HepG2 (cell line): Measurements from ENCODE around the gene QSER1. TPM values are rescaled to one million over a fixed set of nuclear protein-coding genes. Genes with fewer than 3 reads are reported as not detected.

Source experiments
- CAMTA2 ChIP-seq: sonication (generic); formaldehyde crosslinking; IDR thresholded peaks from 2 replicates; pipeline ENCODE4 v1.4.0; 2020; ENCODE audit warnings: mild to moderate bottlenecking, missing genetic modification reagents, borderline replicate concordance
- CREM ChIP-seq, 2 experiments: sonication (generic) in 1 of 2; formaldehyde crosslinking in 1 of 2; IDR thresholded peaks; 2 replicates each; pipeline versions ENCODE4 v1.4.0 to v1.6.1; 2016 to 2020; ENCODE audit warnings: antibody characterized with exemption in 1 of 2, mild to moderate bottlenecking in 1 of 2, missing genetic modification reagents in 1 of 2
- KLF15 ChIP-seq: sonication (generic); formaldehyde crosslinking; IDR thresholded peaks from 2 replicates; pipeline ENCODE4 v1.8.1; 2023; ENCODE audit warnings: borderline replicate concordance, mild to moderate bottlenecking, inconsistent platforms, missing genetic modification reagents, mixed read lengths
- MLLT10 ChIP-seq: sonication (generic); formaldehyde crosslinking; IDR thresholded peaks from 2 replicates; pipeline ENCODE4 v1.4.0; 2020; ENCODE audit warnings: missing genetic modification reagents
- MYC ChIP-seq: sonication (generic); formaldehyde crosslinking; IDR thresholded peaks from 2 replicates; pipeline ENCODE4 v1.9.0; 2021; ENCODE audit warnings: missing genetic modification reagents, borderline replicate concordance
- NR1H2 ChIP-seq: sonication (generic); formaldehyde crosslinking; IDR thresholded peaks from 2 replicates; pipeline ENCODE4 v1.8.1; 2022; ENCODE audit warnings: low read depth, missing genetic modification reagents, borderline replicate concordance
- PTBP1 ChIP-seq: fragments of 200-400 bp; formaldehyde crosslinking; IDR thresholded peaks from 2 replicates; pipeline ENCODE4 v1.6.1; 2018; ENCODE audit warnings: low read length, low read depth; ENCODE audit not compliant: poor library complexity, severe bottlenecking
- RARA ChIP-seq: IDR thresholded peaks from 2 replicates; pipeline ENCODE4 v1.6.1; 2016; ENCODE audit warnings: missing genetic modification reagents, missing compliant biosample characterization
- YY1 ChIP-seq: IDR thresholded peaks from 2 replicates; pipeline ENCODE4 v1.6.1; 2011; ENCODE audit warnings: low read length, low read depth, moderate library complexity, mild to moderate bottlenecking; ENCODE audit not compliant: insufficient read depth, insufficient replicate concordance
- ZC3H4 ChIP-seq: sonication (generic); formaldehyde crosslinking; IDR thresholded peaks from 2 replicates; pipeline ENCODE4 v1.4.0; 2020; ENCODE audit warnings: missing genetic modification reagents, borderline replicate concordance
- ZNF354B ChIP-seq: sonication (generic); formaldehyde crosslinking; IDR thresholded peaks from 2 replicates; pipeline ENCODE4 v1.8.0; 2022; ENCODE audit warnings: mild to moderate bottlenecking, missing genetic modification reagents
- polyA plus RNA-seq, 8 experiments: library from polyadenylated mRNA; depleted of rRNA in 3 of 8; stranded (reverse) in 7 of 8; unstranded in 1 of 8; fragments of >200 nt; fragmentation: Illumina TruSeq in 4 of 8; extraction: Trizol in 4 of 8; gene quantifications; 2 replicates each; pipeline versions ENCODE4 v1.2.1 to v1.2.3, GENCODE V29; 2011 to 2016; ENCODE audit warnings: low read depth in 4 of 8, missing spikeins in 1 of 8, mixed read lengths in 1 of 8; ENCODE audit not compliant: insufficient read depth in 1 of 8
- total RNA-seq, 5 experiments: library from RNA; depleted of rRNA; stranded (reverse); fragments of >200 nt; fragmentation: Illumina TruSeq; extraction: Trizol; gene quantifications; 2 replicates each; pipeline ENCODE4 v1.2.3, GENCODE V29; 2016; ENCODE audit warnings: low read depth in 1 of 5
- TF ChIP-seq, protein P1 (sequence below): sonication (generic); formaldehyde crosslinking; IDR thresholded peaks from 2 replicates; pipeline ENCODE4 v1.5.0; 2020; ENCODE audit warnings: mild to moderate bottlenecking, missing genetic modification reagents, borderline replicate concordance
- TF ChIP-seq, protein P2 (sequence below): sonication (generic); formaldehyde crosslinking; IDR thresholded peaks from 2 replicates; pipeline ENCODE4 v1.8.0; 2022; ENCODE audit warnings: missing genetic modification reagents, mild to moderate bottlenecking, moderate library complexity, borderline replicate concordance
- TF ChIP-seq, protein P3 (sequence below): sonication (generic); formaldehyde crosslinking; IDR thresholded peaks from 2 replicates; pipeline ENCODE4 v1.4.0; 2020; ENCODE audit warnings: missing genetic modification reagents
- TF ChIP-seq, protein P4 (sequence below): sonication (generic); formaldehyde crosslinking; IDR thresholded peaks from 2 replicates; pipeline ENCODE4 v1.4.0; 2020; ENCODE audit warnings: missing genetic modification reagents; ENCODE audit errors: not compliant biosample characterization

The QSER1 gene
- total and polyA plus RNA-seq, 2 of the 13 experiments (the other 11 are each of a cell fraction or from before 2014, with no cell fraction given), result 8.9 to 17.3 TPM

DNA sequence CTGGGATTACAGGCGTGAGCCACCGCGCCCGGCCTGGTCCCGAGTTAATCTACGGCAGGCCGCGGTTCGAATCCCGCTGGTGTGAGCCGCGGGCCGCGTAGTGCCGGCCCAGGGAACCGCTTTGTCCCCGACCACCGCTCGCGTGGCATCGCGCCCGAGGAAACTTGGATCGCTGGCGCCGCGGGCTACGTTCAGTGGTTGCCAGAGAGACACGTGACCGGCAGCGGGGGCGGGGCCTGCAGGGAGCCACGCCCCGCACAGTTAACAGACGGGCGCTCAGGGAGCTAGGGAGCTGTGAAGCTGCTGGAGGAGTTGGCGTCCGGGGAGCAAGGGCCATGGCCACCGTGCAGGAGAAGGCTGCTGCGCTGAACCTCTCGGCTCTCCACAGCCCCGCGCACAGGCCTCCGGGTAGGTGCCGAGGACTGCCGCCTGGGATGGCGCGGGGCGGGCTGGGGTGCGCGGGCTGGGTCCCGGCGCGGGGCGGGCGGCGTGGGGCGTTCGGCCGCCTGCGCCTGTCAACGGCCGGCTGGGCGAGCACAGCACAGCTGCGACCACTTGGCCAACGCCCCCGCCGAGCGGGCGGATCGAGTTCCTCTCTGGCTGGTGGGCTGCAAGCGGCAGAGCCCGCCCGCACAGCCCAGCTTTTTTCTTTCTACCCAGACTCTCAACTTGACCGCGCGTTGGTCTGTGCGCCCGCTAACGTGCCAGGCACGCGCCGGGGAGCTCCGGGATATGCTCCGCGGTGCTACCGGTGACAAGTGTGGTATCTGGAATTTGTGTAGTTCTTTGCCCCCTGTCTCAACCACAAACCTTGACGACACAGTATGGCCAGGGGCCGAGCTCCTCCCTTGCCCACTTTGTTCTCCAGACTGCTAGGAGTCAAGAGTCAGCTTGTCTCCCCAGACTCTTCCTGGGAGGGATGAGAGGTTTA lies 123.3 kb downstream of the QSER1 start, which contains the start of gene DEPDC7 (continued):
- TF ChIP-seq, protein P1, sequence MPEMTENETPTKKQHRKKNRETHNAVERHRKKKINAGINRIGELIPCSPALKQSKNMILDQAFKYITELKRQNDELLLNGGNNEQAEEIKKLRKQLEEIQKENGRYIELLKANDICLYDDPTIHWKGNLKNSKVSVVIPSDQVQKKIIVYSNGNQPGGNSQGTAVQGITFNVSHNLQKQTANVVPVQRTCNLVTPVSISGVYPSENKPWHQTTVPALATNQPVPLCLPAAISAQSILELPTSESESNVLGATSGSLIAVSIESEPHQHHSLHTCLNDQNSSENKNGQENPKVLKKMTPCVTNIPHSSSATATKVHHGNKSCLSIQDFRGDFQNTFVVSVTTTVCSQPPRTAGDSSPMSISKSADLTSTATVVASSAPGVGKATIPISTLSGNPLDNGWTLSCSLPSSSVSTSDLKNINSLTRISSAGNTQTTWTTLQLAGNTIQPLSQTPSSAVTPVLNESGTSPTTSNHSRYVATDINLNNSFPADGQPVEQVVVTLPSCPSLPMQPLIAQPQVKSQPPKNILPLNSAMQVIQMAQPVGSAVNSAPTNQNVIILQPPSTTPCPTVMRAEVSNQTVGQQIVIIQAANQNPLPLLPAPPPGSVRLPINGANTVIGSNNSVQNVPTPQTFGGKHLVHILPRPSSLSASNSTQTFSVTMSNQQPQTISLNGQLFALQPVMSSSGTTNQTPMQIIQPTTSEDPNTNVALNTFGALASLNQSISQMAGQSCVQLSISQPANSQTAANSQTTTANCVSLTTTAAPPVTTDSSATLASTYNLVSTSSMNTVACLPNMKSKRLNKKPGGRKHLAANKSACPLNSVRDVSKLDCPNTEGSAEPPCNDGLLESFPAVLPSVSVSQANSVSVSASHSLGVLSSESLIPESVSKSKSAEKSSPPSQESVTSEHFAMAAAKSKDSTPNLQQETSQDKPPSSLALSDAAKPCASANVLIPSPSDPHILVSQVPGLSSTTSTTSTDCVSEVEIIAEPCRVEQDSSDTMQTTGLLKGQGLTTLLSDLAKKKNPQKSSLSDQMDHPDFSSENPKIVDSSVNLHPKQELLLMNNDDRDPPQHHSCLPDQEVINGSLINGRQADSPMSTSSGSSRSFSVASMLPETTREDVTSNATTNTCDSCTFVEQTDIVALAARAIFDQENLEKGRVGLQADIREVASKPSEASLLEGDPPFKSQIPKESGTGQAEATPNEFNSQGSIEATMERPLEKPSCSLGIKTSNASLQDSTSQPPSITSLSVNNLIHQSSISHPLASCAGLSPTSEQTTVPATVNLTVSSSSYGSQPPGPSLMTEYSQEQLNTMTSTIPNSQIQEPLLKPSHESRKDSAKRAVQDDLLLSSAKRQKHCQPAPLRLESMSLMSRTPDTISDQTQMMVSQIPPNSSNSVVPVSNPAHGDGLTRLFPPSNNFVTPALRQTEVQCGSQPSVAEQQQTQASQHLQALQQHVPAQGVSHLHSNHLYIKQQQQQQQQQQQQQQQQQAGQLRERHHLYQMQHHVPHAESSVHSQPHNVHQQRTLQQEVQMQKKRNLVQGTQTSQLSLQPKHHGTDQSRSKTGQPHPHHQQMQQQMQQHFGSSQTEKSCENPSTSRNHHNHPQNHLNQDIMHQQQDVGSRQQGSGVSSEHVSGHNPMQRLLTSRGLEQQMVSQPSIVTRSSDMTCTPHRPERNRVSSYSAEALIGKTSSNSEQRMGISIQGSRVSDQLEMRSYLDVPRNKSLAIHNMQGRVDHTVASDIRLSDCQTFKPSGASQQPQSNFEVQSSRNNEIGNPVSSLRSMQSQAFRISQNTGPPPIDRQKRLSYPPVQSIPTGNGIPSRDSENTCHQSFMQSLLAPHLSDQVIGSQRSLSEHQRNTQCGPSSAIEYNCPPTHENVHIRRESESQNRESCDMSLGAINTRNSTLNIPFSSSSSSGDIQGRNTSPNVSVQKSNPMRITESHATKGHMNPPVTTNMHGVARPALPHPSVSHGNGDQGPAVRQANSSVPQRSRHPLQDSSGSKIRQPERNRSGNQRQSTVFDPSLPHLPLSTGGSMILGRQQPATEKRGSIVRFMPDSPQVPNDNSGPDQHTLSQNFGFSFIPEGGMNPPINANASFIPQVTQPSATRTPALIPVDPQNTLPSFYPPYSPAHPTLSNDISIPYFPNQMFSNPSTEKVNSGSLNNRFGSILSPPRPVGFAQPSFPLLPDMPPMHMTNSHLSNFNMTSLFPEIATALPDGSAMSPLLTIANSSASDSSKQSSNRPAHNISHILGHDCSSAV (CRISPR knock-in tag), result no peak
- TF ChIP-seq RARA, result no peak; the same call in 1 of the 2 replicates
- peak; percentile 93 for TF ChIP-seq MYC (CRISPR knock-in tag)
- TF ChIP-seq YY1, result no peak
- TF ChIP-seq, protein P2, sequence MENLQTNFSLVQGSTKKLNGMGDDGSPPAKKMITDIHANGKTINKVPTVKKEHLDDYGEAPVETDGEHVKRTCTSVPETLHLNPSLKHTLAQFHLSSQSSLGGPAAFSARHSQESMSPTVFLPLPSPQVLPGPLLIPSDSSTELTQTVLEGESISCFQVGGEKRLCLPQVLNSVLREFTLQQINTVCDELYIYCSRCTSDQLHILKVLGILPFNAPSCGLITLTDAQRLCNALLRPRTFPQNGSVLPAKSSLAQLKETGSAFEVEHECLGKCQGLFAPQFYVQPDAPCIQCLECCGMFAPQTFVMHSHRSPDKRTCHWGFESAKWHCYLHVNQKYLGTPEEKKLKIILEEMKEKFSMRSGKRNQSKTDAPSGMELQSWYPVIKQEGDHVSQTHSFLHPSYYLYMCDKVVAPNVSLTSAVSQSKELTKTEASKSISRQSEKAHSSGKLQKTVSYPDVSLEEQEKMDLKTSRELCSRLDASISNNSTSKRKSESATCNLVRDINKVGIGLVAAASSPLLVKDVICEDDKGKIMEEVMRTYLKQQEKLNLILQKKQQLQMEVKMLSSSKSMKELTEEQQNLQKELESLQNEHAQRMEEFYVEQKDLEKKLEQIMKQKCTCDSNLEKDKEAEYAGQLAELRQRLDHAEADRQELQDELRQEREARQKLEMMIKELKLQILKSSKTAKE, result no peak
- TF ChIP-seq MLLT10 (CRISPR knock-in tag), result no peak
- TF ChIP-seq CREM (IDR thresholded peaks at IDR 0.05), result no peak
- TF ChIP-seq CREM (CRISPR knock-in tag; IDR thresholded peaks at IDR 0.05), result no peak
- no peak; the same call in 1 of the 2 replicates for TF ChIP-seq ZNF354B
- TF ChIP-seq, protein P3, sequence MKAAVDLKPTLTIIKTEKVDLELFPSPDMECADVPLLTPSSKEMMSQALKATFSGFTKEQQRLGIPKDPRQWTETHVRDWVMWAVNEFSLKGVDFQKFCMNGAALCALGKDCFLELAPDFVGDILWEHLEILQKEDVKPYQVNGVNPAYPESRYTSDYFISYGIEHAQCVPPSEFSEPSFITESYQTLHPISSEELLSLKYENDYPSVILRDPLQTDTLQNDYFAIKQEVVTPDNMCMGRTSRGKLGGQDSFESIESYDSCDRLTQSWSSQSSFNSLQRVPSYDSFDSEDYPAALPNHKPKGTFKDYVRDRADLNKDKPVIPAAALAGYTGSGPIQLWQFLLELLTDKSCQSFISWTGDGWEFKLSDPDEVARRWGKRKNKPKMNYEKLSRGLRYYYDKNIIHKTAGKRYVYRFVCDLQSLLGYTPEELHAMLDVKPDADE, result 0 out of 2 replicates have a peak, but pooled peaks have one; percentile 64
- no peak for TF ChIP-seq NR1H2 (CRISPR knock-in tag)
- TF ChIP-seq, protein P4, sequence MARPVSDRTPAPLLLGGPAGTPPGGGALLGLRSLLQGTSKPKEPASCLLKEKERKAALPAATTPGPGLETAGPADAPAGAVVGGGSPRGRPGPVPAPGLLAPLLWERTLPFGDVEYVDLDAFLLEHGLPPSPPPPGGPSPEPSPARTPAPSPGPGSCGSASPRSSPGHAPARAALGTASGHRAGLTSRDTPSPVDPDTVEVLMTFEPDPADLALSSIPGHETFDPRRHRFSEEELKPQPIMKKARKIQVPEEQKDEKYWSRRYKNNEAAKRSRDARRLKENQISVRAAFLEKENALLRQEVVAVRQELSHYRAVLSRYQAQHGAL (CRISPR knock-in tag), result no peak
- TF ChIP-seq ZC3H4, result no peak
- TF ChIP-seq PTBP1, result no peak
- TF ChIP-seq CAMTA2, result no peak
- no peak for TF ChIP-seq KLF15 (CRISPR knock-in tag)
